Activated naive CD4-positive, alpha-beta T cell treated with anti-CD3 and anti-CD28 coated beads, Interleukin-2, amount 50 U/mL, for 24 hours (primary cell): ENCODE measurements around the gene LAPTM5.
A peak's percentile ranks its signal among the peaks of the same experiment; 100 is the strongest.
"Not testable (repeated sequence)": the region's sequence is repeated elsewhere in the genome, so short reads cannot be mapped to it uniquely, and the experiment has no call there.

Source experiments
- H3K27ac Mint-ChIP-seq: one replicate; pipeline ENCODE4 v1.8.0; 2021; ENCODE audit warnings: mild to moderate bottlenecking, mixed read lengths
- H3K27me3 Mint-ChIP-seq: one replicate; pipeline ENCODE4 v1.8.0; 2021; ENCODE audit warnings: mixed read lengths
- H3K36me3 Mint-ChIP-seq: one replicate; pipeline ENCODE4 v1.8.0; 2021; ENCODE audit warnings: mixed read lengths
- H3K4me1 Mint-ChIP-seq: one replicate; pipeline ENCODE4 v1.8.0; 2021; ENCODE audit warnings: mixed read lengths
- H3K4me3 Mint-ChIP-seq: one replicate; pipeline ENCODE4 v1.8.0; 2021; ENCODE audit warnings: mild to moderate bottlenecking, mixed read lengths
- H3K9me3 Mint-ChIP-seq: one replicate; pipeline ENCODE4 v1.8.0; 2021; ENCODE audit warnings: mixed read lengths

Gene LAPTM5

GRCh38 chr1:30778154-30778978, 20.8 kb upstream of the LAPTM5 start:
- Mint-ChIP-seq H3K9me3 (no peaks in the 10 kb centered on the region), H3K27ac (no peak overlapping the region)

DNA sequence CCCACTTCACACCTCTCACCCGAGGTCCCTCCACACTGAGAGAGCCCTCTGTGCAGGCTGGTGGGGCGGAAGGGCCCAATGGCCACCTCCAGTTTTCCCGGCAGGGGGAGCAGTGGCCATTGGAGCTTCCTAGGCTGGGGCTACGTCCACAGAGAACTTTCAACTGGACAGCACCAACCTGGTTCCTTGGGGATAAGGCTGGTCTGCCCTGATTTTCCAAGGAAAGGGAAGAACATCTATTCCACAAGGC, 20.3 kb upstream of the LAPTM5 start:
- Mint-ChIP-seq H3K9me3 (no peaks in the 10 kb centered on the region), H3K27me3 (no peaks in the 10 kb centered on the region), H3K4me1 (peaks cover 11% of the 10 kb centered on the region), H3K36me3 (no peaks in the 10 kb centered on the region), H3K4me3 (no peak overlapping the region), H3K27ac (no peak overlapping the region)

More at GRCh38 chr1:30778154-30778978, 20.8 kb upstream of the LAPTM5 start:
- no peaks in the 10 kb centered on the region for H3K36me3 Mint-ChIP-seq
- H3K4me1 Mint-ChIP-seq, result peaks cover 11% of the 10 kb centered on the region
- H3K27me3 Mint-ChIP-seq, result no peaks in the 10 kb centered on the region
- no peak overlapping the region for H3K4me3 Mint-ChIP-seq

- Mint-ChIP-seq H3K36me3 (no peaks in the 10 kb centered on the region), H3K27ac (no peak overlapping the region), H3K9me3 (no peaks in the 10 kb centered on the region), H3K4me1 (peaks cover 11% of the 10 kb centered on the region), H3K4me3 (no peak overlapping the region), H3K27me3 (no peaks in the 10 kb centered on the region)
Observed at GRCh38 chr1:30777060-30777903, 19.7 kb upstream of the LAPTM5 start.

DNA sequence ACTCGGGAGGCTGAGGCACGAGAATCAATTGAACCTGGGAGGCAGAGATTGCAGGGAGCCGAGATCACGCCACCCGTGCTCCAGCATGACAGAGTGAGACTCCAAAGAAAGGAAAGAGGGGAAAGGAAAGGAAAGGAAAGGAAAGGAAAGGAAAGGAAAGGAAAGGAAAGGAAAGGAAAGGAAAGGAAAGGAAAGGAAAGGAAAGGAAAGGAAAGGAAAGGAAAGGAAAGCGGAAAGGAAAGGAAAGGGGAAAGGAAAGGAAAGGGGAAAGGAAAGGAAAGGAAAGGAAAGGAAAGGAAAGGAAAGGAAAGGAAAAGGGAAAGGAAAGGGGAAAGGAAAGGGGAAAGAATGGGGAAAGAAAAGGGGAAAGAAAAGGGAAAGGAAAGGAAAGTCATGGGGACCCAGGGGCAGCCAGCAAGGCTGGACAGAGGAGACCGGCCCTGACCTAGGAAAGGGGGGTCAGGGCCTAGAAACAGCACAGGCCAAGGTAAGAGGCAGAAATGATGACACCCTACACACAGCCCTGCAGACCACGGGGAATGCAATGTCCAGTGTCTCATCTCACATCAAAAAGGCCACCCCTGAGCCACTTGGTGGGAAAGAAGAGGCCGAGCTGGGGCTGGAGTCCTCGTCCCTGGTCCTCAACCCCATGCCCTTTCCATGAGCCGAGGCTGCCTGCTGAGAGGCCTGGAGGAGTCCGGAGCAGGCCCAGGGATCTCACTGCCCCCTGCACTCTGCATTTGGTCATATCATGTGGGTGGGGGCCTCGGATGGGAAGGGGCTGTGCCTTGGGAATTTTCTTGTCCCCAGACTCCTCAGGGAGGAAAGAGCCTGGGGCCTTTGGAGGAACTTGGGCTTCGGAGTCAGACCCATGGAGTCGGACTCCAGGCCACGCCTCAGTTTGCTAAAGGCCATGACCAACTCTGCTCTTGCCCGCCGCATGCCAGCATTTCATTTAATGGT, 18.8 kb upstream of the LAPTM5 start:
- Mint-ChIP-seq H3K9me3 (no peaks in the 10 kb centered on the region), H3K27me3 (no peaks in the 10 kb centered on the region), H3K4me1 (peaks cover 11% of the 10 kb centered on the region), H3K27ac (peak overlapping the region; percentile 77), H3K4me3 (no peak overlapping the region), H3K36me3 (no peaks in the 10 kb centered on the region)

DNA sequence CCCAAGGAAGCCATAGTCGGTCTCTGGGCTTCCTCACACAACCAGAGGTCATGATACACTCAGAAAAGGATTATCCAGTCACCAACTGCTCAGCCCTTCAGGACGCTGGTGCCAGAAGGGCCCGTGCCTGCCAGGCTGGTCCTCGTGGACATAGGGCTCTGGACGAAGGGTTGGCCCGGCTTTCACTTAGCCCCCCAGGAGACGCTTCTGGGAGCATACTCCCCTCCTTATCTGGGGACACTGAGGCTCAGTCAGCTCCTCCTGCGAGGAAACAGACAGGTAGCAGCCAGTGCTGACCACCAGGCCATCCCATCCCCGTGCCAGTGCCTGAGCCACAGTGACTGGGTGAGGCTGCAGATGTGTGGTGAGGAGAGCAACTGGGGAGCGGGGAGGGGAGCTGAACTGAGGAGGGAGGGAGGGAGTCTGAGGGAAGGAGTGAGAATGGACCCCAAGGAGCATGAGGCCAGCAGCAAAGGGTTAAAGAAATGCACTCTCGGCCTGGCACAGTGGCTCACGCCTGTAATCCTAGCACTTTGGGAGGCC, 17.9 kb upstream of the LAPTM5 start:
- Mint-ChIP-seq H3K27me3 (no peaks in the 10 kb centered on the region), H3K36me3 (no peaks in the 10 kb centered on the region), H3K4me3 (no peak overlapping the region), H3K9me3 (no peaks in the 10 kb centered on the region), H3K27ac (no peak overlapping the region), H3K4me1 (peaks cover 11% of the 10 kb centered on the region)

- peaks cover 10% of the 10 kb centered on the region for H3K4me1 Mint-ChIP-seq
- no peaks in the 10 kb centered on the region for H3K9me3 Mint-ChIP-seq
- H3K36me3 Mint-ChIP-seq, result no peaks in the 10 kb centered on the region
- H3K4me3 Mint-ChIP-seq, result no peak overlapping the region
- H3K27ac Mint-ChIP-seq, result no peak overlapping the region
- no peaks in the 10 kb centered on the region for H3K27me3 Mint-ChIP-seq
Observed at GRCh38 chr1:30774550-30775432, 17.2 kb upstream of the LAPTM5 start.

DNA sequence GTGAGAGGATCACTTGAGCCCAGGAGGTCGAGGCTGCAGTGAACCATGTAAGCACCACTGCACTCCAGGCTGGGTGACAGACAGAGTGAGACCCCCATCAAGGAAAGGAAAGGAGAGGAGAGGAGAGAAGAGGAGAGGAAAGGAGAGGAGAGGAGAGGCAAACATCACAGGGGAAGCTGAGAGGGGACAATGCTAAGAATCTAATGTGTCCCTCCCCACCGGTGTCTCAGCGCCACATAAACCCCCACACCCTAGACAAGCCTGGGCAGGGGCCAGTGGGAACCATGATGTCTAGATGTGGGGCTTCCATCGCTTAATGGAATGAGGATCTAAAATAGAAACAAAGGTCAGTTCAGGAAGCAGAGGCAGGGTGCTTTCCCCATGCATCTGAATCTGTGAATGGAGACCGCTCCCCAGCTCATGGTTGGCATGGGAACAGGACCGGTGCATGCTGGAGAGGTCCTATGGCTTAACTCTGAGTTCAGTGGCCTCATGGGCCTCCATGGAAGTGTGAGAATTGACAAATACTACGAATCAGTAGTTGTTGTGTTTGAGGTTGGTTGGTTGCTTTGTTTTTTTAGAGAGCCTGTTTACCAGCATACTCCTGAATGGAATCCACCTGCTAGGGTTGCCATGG, 16.3 kb upstream of the LAPTM5 start:
- Mint-ChIP-seq H3K4me1 (peaks cover under 1% of the 10 kb centered on the region), H3K27ac (no peak overlapping the region), H3K4me3 (no peak overlapping the region), H3K36me3 (no peaks in the 10 kb centered on the region), H3K9me3 (no peaks in the 10 kb centered on the region), H3K27me3 (no peaks in the 10 kb centered on the region)

- Mint-ChIP-seq H3K9me3 (no peaks in the 10 kb centered on the region), H3K27me3 (no peaks in the 10 kb centered on the region), H3K4me3 (no peak overlapping the region), H3K27ac (no peak overlapping the region), H3K36me3 (no peaks in the 10 kb centered on the region), H3K4me1 (peaks cover 16% of the 10 kb centered on the region)
Observed at GRCh38 chr1:30771005-30771404, 13.4 kb upstream of the LAPTM5 start.

- H3K36me3 Mint-ChIP-seq, result no peaks in the 10 kb centered on the region
- H3K27me3 Mint-ChIP-seq, result no peaks in the 10 kb centered on the region
- no peaks in the 10 kb centered on the region for H3K9me3 Mint-ChIP-seq
- peaks cover 23% of the 10 kb centered on the region for H3K4me1 Mint-ChIP-seq
- H3K4me3 Mint-ChIP-seq, result no peak overlapping the region
- no peak overlapping the region for H3K27ac Mint-ChIP-seq
Observed at GRCh38 chr1:30770150-30770549, 12.6 kb upstream of the LAPTM5 start.

DNA sequence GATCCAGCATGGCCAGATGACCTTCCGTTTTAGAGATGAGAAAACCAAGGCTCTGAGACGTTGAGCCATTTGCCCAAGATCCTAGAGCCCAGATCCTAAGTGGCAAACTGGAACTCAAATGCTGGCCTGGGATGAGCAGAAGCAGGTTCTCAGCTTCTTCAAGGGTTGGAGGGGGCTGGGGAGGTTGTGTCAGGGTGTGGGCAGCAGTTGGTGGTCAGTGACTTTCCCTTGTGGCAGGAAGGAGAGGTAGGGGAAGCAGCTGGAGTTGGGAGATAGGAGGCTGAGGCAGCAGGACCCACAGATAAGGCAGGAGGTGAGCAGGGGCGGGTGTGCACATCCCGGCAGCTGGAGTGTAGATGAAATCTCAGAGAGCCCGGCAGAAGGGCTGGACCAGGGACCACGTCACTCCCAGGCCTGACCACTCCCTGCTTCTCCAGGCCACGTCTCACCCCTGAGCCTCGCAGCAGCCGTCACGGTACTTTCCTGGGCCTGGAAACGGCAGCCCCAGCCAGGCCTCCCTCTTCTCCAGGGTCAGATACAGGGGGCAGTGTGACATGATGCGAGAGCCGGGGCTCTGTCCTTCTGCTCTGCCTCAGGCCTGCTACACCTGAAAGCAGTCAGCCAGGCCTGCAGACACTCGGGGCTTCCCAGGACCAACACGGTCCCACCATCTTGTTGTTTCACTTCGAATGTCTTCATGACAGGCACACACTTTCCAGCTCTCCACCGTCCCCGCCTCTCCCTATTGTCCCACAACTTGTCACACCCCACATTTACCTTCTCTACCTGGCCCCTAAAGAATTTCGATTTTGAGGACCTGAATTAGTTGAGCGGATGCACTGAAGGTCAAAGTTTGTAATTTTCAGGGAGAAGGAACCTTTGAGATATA, 11.5 kb upstream of the LAPTM5 start:
- no peaks in the 10 kb centered on the region for H3K9me3 Mint-ChIP-seq
- peaks cover 23% of the 10 kb centered on the region for H3K4me1 Mint-ChIP-seq
- H3K27me3 Mint-ChIP-seq, result no peaks in the 10 kb centered on the region
- peak overlapping the region; percentile 32 for H3K27ac Mint-ChIP-seq
- no peaks in the 10 kb centered on the region for H3K36me3 Mint-ChIP-seq
- no peak overlapping the region for H3K4me3 Mint-ChIP-seq

DNA sequence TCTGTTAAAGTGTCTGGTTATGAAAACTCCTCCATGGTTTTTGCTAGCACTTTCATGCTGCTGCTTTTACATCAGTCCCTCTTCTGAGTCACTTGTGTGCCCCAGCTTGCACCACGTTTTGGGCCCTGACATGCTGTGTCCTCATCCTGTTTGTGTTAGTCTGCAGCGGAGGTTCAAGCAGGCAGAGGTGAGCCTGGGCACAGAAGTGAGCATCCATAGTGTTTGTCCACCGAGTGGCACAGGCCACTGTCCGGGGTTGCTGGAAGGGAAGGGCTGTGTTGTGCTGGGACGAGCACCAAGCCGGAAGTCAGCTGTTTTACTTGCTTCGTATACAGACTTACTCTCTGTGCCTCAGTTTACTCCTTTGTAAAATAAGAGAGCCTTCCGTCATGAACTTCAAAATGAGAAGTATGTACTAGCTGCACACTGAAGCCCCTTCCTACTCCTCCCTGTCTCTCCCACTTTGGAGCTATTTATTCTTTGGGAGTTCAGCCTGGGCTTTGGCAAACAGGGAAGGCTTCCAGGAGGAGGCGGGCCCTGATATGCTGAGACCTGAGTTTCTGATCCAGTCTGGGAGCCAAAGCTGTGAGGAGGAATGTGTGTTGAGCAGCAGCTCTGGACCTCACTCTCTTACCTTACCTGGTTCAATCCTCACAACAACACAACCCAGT, 10.7 kb upstream of the LAPTM5 start:
- no peaks in the 10 kb centered on the region for H3K9me3 Mint-ChIP-seq
- H3K36me3 Mint-ChIP-seq, result no peaks in the 10 kb centered on the region
- no peaks in the 10 kb centered on the region for H3K27me3 Mint-ChIP-seq
- peak overlapping the region; percentile 6 for H3K4me3 Mint-ChIP-seq
- no peak overlapping the region for H3K27ac Mint-ChIP-seq
- H3K4me1 Mint-ChIP-seq, result peaks cover 25% of the 10 kb centered on the region

GRCh38 chr1:30766948-30767347, 9.4 kb upstream of the LAPTM5 start:
- peaks cover 39% of the 10 kb centered on the region for H3K4me1 Mint-ChIP-seq
- H3K27ac Mint-ChIP-seq, H3K4me3 Mint-ChIP-seq, H3K27me3 Mint-ChIP-seq, H3K9me3 Mint-ChIP-seq, H3K36me3 Mint-ChIP-seq: not testable (repeated sequence)
